GM19438 (cell line): ENCODE measurements around the gene LIME1.
"Not testable (repeated sequence)": the region's sequence is repeated elsewhere in the genome, so short reads cannot be mapped to it uniquely, and the experiment has no call there.

Experiments
- ATAC-seq: cut with Tn5 transposase; IDR thresholded peaks from one replicate; pipeline ENCODE4 v1.9.1; 2021; ENCODE audit warnings: low read depth; ENCODE audit not compliant: unreplicated experiment

LIME1 gene

DNA sequence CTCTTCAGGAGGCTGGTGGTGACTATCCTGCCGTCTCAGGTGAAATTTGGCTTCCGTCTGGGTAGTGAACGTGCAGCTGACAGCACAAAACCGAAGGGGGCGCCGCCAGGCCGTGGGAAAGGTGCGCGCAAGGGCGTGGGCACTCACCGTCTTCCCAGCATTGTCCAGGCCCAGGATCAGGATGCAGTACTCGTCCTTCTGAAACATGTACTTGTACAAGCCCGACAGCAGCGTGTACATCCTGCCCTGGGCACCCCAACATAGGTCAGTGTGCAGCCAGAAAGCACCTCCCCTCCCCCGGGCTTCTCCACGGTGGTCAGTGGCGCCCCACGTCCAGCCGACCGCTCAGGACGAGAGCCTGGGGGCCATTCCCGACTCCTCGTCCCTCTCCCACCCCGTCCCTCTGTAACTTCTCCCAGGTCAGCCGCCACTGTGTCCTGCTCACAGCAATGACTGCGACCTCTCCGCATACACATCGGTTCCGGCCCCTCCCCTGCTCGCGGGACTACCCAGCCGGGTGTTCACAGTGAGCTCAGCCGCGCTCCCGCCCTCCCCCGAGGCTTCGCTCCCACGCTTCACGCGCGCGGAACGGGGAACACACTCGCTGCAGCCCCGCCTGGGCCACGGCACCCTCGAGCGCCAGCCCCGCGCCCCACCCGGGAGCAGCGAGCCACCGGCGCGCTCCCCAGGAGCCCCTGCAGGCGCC, 29.5 kb upstream of the LIME1 start:
- ATAC-seq, result peak; percentile 22

DNA sequence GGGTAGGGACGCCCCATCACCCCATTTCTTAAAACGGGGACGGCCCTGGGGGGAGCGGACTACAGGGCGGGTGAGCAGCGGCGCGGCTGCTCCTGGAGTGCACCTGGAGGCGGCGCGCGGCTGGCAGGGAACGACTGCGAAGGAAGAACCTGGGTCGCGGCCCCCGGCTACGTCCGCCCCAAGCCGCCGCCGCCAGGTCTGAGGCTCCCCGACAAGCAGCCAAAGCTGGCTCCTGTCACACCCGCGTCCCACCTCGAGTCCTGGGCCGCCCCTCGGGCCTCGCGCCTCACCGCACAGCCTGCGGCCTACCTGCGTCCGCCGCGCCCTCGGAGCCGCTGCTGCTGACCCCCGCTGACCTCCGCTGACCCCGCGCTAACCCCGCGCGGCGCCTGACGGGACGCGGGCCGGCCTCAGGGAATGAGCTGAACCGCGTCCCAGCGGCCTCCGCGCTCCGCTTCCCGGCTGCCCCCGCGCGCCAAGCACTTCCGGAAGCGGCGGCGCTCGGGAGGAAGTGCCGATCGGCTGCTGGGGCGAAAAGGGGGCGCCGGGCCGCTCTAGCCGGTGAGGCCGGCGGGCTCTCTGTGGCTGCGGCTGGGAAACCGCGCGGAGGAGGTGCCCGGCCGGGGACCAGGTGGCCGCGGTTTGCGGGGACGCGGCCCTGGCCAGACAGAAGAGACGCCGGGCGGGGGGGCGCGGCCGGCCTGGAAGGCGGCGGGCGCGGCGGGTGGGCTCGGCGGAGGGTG, 28.7 kb upstream of the LIME1 start, which contains the start of the genes ARFRP1 and ZGPAT:
TSS of gene ARFRP1 (minus strand) at position 419 of the 743 bp plus-strand sequence. CDS start 885 bp downstream, outside the sequence.
TSS of gene ZGPAT (plus strand) at position 482 of the 743 bp plus-strand sequence. CDS start 542 bp downstream, outside the sequence.
- peak; percentile 57 for ATAC-seq

DNA sequence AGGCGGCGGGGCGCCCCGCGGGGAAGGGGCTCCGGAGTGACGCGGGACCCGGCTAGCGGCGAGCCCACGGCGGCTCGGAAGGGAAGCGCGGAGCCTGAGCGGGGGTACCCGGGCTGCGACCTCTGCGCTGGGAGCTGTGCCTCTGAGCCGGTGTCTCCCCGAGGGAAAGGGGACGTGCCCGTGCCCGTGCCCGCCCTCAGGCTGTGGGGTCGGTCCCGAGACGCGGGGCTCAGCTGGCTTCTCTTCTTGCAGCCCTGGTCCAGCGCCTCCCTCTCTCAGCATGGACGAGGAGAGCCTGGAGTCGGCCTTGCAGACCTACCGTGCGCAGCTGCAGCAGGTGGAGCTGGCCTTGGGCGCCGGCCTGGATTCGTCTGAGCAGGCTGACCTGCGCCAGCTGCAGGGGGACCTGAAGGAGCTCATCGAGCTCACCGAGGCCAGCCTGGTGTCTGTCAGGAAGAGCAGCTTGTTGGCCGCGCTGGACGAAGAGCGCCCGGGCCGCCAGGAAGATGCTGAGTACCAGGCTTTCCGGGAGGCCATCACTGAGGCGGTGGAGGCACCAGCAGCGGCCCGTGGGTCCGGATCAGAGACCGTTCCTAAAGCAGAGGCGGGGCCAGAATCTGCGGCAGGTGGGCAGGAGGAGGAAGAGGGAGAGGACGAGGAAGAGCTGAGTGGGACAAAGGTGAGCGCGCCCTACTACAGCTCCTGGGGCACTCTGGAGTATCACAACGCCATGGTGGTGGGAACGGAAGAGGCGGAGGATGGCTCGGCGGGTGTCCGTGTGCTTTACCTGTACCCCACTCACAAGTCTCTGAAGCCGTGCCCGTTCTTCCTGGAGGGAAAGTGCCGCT, 27.9 kb upstream of the LIME1 start:
- ATAC-seq, result no peak

DNA sequence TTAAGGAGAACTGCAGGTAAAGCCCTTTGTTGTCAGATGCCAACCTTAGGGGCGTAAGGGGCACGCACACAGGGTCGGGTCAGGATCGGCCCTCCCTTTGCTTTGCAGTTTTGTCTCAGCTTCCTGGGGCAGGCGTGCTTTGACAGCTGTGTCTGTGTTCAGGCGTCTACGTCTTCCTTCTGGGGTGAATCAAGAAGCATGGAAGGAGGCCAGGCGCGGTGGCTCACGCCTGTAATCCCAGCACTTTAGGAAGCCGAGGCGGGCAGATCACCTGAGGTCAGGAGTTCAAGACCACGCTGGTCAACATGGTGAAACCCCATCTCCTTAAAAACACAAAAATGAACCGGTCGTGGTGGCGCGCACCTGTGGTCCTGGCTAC, 27.3 kb upstream of the LIME1 start:
- ATAC-seq, result no peak

DNA sequence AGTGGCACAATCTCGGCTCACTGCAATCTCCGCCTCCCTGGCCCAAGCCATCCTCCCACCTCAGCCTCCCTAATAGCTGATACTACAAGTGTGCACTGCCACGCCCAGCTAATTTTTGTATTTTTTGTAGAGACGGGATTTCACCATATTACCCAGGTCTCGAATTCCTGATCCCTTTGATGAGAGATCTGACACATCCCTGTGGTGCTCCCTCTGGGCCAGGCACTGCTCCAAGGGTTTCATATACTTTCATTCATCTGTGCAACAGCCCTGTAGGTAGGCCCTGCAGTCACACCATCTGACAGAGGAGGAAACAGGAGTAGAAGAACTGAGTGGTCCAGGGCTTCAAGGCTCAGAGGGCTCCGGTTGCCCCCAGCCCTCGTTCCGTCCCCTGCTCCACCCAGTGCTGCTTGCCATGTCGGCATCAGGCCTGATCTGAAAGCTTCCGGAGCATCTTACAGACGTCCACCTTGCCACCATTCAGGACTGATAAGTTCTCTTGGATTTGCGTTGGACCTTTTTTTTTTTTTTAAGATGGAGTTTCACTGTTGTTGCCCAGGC, 25.3 kb upstream of the LIME1 start:
- no peak for ATAC-seq

DNA sequence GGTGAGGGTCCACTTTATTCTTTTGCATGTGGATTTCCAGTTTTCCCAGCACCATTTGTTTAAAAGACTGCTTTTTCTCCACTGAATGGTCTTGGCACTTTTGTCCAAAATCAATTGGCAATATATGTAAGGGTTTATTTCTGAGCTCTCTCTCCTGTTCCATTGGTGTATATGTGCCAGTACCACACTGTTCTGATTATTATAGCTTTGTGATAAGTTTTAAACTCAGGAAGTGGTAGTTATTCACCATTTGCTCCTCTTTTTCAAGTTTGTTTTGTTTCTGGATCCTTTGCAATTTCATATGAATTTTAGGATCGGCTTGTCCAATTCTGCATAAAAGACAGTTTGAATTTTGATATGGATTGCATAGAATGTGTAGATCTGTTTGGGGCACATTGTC, 24.3 kb upstream of the LIME1 start:
- no peak for ATAC-seq

DNA sequence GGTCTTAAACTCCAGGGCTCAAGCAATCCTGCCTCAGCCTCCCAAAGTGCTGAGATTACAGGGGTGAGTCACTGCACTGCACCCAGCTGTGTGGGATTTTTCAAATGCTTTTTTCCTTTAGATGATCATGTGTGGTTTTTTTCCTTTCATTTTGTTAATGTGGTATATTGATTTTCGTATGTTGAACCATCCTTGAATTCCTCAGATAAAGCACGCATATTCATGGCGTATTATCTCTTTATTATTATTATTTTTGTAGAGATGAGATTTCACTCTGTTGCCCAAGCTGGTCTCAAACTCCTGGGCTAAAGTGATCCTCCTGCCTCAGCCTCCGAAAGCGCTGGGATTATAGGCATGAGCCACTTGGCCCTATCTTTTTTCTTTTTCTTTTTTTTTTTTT, 21.6 kb upstream of the LIME1 start:
- ATAC-seq, result no peak

DNA sequence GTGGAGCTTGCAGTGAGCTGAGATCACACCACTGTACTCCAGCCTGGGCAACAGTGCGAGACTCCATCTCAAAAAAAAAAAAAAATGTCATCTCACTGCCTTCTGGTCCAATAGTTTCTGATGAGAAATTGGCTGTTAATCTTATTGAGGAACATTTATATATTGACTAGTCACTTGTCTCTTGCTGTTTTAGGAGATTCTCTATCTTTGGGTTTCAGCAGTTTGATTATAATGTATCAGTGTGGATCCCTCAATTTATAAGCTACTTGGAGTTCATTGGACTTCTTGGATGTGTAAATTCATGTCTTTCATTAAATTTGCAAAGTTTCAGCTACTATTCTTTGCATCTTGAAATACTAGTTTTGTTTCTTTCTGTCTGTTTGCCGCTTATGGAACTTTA, 17.5 kb upstream of the LIME1 start:
- no peak for ATAC-seq

DNA sequence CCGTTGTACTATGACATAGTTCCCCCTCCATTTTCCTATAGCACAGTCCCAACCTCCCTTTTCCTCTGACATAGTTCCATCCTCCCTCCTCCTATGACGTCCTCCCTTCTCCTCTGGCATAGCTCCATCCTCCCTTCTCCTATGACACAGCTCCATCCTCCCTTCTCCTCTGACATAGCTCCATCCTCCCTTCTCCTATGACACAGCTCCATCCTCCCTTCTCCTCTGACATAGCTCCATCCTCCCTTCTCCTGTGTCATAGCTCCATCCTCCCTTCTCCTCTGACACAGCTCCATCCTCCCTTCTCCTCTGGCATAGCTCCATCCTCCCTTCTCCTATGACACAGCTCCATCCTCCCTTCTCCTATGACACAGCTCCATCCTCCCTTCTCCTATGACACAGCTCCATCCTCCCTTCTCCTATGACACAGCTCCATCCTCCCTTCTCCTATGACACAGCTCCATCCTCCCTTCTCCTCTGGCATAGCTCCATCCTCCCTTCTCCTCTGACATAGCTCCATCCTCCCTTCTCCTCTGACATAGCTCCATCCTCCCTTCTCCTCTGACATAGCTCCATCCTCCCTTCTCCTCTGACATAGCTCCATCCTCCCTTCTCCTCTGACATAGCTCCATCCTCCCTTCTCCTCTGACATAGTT, 13.4 kb upstream of the LIME1 start:
- ATAC-seq, result not testable (repeated sequence)

DNA sequence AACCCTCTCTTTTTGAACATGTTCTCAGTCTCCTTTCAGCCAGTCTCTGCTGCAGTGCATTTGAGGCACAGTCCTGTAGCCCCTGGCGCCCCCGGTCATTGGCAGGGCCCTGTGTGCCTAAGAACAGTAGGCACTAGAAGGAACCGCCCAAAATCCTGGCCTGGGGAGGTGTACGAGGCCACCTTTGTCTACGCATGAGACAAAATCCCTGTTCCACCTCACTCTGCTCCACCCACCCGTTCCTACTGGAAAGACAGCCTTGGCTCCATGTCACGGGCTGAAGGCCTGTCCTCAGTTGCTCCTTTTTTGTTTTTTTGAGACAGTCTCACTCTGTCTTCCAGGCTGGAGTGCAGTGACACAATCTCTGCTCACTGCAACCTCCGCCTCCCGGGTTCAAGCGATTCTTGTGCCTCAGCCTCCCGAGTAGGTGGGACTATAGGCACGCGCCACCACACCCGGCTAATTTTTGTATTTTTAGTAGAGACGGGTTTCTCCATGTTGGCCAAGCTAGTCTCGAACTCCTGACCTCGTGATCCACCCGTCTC, 6.2 kb upstream of the LIME1 start:
- ATAC-seq, result not testable (repeated sequence)

DNA sequence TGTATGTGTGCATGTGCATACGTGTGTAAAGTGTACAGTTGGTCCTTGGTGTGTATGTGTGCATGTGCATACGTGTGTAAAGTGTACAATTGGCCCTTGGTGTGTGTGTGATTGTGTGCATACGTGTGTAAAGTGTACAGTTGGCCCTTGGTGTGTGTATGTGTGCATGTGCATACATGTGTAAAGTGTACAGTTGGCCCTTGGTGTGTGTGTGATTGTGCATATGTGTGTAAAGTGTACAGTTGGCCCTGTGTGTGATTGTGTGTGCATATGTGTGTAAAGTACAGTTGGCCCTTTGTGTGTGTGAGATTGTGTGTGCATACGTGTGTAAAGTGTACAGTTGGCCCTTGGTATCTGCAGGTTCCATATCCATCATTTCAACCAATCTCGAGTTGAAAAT, 5.1 kb upstream of the LIME1 start:
- no peak for ATAC-seq

DNA sequence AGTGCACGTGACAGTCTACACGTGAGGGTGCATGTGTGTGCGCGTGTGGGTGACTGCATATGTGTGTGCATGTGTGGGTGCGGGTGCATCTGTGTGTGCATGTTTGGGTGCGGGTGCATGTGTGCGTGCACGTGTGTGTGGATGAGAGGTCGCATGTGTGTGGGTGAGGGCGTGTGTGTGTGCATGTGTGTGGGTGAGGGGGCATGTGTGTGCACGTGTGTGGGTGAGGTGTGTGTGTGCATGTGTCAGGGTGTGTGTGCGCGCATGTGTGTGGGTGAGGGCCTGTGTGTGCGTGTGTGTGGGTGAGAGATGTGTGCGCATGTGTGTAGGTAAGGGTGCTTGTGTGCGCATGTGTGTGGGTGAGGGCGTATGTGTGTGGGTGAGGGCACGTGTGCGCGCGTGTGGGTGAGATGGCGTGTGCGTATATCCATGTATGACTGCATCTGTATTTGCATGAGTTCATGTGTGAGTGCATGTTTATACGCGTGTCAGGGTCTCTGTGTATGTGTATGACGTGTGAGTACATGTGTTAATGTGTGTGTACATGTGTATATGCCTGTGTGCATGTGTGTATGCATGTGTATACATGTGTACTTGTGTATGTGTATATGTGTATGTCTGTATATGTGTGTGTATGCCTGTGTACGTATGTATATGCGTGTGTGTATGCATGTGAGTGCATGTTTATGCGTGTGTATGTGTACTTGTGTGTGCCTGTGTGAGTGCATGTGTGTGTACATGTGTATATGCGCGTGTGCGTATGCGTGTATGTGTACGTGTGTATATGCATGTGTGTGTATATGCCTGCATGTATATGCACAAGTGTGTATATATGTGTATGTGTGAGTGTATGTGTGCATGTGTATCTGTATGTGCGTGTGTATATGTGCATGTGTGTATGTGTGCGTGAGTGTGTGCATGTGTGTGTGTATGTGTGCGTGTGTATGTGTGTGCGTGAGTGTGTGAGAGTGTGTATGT, 4.1 kb upstream of the LIME1 start:
- ATAC-seq, result no peak

DNA sequence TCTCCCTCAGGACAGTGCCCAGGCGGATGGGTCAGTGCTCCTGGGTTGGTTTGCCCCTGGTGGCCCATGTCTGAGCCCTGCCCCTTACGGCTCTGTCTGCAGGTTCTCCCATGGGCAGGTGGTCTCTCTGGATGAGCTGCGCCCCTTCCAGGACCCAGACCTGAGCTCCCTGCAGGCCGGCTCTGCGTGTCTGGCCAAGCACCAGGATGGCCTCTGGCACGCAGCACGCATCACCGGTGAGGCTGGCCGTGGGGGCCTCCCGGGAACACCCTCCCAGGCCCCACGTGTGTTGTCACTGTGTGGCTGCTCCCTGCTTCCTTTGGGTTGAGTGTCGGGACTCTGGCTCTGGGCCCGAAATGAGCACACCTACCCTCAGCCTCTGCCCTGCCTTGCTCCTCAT, 3.3 kb upstream of the LIME1 start:
- no peak for ATAC-seq

DNA sequence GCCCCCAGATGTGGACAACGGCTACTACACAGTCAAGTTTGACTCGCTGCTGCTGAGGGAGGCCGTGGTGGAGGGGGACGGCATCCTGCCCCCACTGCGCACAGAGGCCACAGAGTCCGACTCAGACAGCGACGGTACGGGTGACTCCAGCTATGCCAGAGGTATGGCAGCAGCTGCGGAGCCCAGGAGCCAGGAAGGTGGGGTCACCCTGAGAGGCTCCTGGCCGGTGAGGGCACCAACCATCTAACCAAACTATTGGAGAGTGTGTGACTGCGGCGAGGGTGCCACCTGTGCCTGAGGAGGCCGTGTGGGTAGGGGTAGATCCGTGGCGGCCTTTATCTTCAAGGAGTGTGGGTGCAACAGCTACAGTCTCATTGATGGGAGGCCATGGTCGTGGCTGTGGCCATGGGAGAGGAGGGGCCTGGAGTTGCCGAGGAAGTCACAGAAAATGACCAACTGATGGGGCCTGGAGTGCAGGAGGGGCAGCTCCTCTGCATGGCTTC, 2.8 kb upstream of the LIME1 start:
- ATAC-seq, result no peak

DNA sequence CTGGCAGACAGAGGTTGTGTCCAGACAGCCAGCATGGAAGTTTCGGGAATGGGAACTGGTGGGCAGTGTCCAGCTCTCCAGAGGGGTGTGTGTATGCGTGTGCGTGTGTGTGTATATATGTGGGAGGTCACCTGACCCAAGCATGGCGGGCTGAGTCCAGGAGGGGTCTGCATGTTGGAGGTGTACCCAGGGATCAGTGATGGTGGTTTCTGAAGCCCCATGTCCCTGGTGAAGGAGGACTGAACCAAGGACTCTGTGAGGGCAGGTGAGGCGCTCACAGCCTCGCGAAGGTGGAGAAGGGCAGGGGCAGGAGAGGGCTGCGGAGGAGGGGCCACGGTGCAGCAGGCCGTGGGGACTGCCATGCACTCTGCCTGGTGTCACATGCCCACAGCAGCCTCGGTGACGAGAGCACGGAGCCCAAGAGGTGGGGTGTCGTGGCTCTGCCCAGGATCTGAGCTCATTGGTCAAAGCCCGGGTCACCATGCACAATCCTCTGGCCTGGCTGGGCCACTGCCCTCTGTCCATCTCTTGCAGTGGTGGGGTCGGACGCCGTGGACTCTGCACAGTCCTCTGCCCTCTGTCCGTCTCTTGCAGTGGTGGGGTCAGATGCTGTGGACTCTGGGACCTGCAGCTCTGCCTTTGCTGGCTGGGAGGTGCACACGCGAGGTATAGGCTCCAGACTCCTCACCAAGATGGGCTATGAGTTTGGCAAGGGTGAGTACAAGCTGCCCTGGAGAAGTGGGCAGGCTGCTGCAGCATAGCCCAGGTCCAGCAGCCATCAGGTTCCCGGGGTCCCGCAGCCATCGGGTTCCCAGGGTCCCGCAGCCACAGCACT, 2.1 kb upstream of the LIME1 start:
- no peak for ATAC-seq

DNA sequence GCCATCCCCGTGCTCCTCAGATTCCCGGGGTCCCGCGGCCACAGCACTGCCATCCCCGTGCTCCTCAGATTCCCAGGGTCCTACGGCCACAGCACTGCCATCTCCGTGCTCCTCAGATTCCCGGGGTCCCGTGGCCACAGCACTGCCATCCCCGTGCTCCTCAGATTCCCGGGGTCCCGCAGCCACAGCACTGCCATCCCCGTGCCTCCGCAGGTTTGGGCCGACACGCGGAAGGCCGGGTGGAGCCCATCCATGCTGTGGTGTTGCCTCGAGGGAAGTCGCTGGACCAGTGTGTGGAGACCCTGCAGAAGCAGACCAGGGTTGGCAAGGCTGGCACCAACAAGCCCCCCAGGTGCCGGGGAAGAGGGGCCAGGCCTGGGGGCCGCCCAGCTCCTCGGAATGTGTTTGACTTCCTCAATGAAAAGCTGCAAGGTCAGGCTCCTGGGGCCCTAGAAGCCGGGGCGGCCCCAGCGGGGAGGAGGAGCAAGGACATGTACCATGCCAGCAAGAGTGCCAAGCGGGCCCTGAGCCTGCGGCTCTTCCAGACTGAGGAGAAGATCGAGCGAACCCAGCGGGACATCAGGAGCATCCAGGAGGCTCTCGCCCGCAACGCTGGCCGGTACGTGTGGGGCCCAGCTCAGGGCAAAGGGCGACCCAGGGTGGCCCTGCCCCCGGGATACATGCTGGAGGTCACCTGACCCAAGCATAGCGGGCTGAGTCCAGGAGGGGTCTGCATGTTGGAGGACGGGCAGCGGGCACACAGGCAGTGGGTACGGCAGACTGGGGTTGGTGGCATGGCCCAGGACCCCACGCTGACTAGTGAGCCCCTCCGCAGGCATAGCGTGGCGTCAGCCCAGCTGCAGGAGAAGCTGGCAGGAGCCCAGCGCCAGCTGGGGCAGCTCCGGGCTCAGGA, 1.3 kb upstream of the LIME1 start:
- ATAC-seq, result no peak
